GM10266 (cell line): ENCODE data around the gene PXDC1.

Experiments used
- DNase-seq: peaks from one replicate; pipeline ENCODE4 v3.0.0; 2012; ENCODE audit errors: extremely low spot score
- CTCF ChIP-seq: IDR thresholded peaks from 2 replicates; pipeline ENCODE4 v1.5.1; 2012; ENCODE audit warnings: mild to moderate bottlenecking, low read depth; ENCODE audit not compliant: control insufficient read depth, insufficient read depth; ENCODE audit errors: missing control alignments

PXDC1 gene

GRCh38 chr6:3795836-3796718 is 44.6 kb upstream of the PXDC1 start:
- no peak for TF ChIP-seq CTCF
- no peak for DNase-seq

GRCh38 chr6:3794092-3794491 is 42.6 kb upstream of the PXDC1 start:
- TF ChIP-seq CTCF, result no peak
- DNase-seq, result no peak

GRCh38 chr6:3793545-3793944 is 42.0 kb upstream of the PXDC1 start:
- DNase-seq, result no peak
- no peak for TF ChIP-seq CTCF

GRCh38 chr6:3791526-3792203 is 40.2 kb upstream of the PXDC1 start:
- TF ChIP-seq CTCF, result no peak
- DNase-seq, result no peak

- no peak for DNase-seq
- no peak for TF ChIP-seq CTCF
These were observed 38.5 kb upstream of the PXDC1 start for GRCh38 chr6:3789896-3790558.

- no peak for TF ChIP-seq CTCF
- DNase-seq, result no peak
These were observed 37.7 kb upstream of the PXDC1 start for GRCh38 chr6:3789018-3789895.
